Measurements from ENCODE around the gene ACTR3. TPM values are rescaled to one million over a fixed set of nuclear protein-coding genes. Genes with fewer than 3 reads are reported as not detected.

ACTR3 gene
- total RNA-seq, 1 experiment from 2014 or later = 169 TPM

- no peak for TF ChIP-seq ATF2 (CRISPR knock-in tag; IDR thresholded peaks at IDR 0.05; ENCODE audit: borderline replicate concordance, low read depth)
- TF ChIP-seq TCF7 (CRISPR knock-in tag; IDR thresholded peaks at IDR 0.05; ENCODE audit: low read depth) = no peak
- no peak for TF ChIP-seq MXD4 (CRISPR knock-in tag; IDR thresholded peaks at IDR 0.05; ENCODE audit: borderline replicate concordance)
- TF ChIP-seq CBFB (CRISPR knock-in tag; IDR thresholded peaks at IDR 0.05; ENCODE audit: low read depth) = no peak
Measured at GRCh38 chr2:113846429-113846828, 43.5 kb upstream of the ACTR3 start (continued).

DNA sequence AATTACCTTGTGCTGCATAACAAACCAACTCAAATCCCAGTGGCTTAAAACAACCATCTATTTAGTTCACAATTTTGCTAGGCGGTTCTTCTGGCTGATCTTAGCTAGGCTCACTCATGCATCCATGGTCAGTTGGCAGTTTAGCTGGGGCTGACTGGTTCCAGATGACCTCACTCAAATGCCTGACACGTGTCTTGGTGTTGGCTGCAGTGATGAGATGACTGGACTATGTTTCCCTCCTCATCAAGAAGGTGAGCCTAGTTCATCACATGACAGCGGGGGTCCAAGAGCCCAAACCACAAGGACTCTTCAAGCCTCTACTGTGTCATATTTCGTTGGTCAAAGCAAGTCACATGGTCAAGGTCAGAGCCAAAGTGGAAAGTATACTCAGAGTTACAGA is 42.7 kb upstream of the ACTR3 start:
- no peak for ATAC-seq
- POLR2A ChIA-PET = no interaction called here
- CTCF ChIA-PET = no interaction called here
- 0 out of 2 replicates have a peak, but pooled peaks cover 2% of the 10 kb centered on the region for H3K4me1 Mint-ChIP-seq
- TF ChIP-seq ZBTB21 (CRISPR knock-in tag; IDR thresholded peaks at IDR 0.05; ENCODE audit: borderline replicate concordance) = no peak
- TF ChIP-seq JAZF1 (CRISPR knock-in tag; IDR thresholded peaks at IDR 0.05) = no peak
- no peak for TF ChIP-seq TCF7 (CRISPR knock-in tag; IDR thresholded peaks at IDR 0.05; ENCODE audit: low read depth)
- no peak for TF ChIP-seq ZNF532 (CRISPR knock-in tag; IDR thresholded peaks at IDR 0.05; ENCODE audit: borderline replicate concordance)
- TF ChIP-seq, protein P1, sequence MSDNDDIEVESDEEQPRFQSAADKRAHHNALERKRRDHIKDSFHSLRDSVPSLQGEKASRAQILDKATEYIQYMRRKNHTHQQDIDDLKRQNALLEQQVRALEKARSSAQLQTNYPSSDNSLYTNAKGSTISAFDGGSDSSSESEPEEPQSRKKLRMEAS (CRISPR knock-in tag; IDR thresholded peaks at IDR 0.05) = no peak
- TF ChIP-seq E2F4 (CRISPR knock-in tag; IDR thresholded peaks at IDR 0.05; ENCODE audit: borderline replicate concordance, low read depth) = no peak
- TF ChIP-seq, protein P2, sequence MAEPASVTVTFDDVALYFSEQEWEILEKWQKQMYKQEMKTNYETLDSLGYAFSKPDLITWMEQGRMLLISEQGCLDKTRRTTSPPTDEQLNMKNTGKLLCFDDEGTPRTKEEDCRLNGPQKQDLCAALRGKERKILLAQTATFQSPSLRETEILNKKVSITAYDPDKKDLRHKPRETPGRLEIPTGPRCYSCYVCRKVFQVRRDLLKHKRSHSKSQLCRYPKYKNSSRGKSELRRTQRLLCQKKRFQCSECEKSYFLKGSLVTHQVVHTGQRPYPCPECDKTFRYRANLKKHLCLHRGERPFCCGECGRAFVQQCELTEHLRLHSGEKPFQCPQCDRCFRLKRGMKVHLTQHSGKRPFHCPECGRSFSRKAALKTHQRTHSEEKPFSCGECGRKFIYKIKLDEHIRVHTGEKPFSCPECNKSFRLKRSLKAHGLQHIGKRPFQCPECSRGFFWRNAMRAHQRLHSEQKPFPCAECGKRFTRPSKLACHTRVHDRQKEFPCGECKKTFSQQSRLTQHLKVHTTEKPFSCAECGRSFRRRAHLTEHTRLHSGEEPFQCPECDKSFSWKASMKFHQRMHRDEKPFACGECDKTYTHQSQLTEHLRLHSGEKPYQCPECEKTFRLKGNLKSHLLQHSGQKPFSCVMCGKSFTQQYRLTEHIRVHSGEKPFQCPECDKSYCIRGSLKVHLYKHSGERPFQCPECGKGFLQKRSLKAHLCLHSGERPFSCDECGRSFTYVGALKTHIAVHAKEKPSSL (CRISPR knock-in tag; conservative IDR thresholded peaks at IDR 0.05) = no peak
- peaks cover 8% of the 10 kb centered on the region for H3K36me3 Mint-ChIP-seq
- H3K27me3 Mint-ChIP-seq (ENCODE audit: low read depth) = no peaks in the 10 kb centered on the region; the same call in 1 of the 2 replicates
- H3K4me3 Mint-ChIP-seq = no peak overlapping the region
- H3K9me3 Mint-ChIP-seq = peaks cover 35% of the 10 kb centered on the region
- no peak for DNase-seq (ENCODE audit: low spot score)
- no peak overlapping the region for H3K27ac Mint-ChIP-seq

DNA sequence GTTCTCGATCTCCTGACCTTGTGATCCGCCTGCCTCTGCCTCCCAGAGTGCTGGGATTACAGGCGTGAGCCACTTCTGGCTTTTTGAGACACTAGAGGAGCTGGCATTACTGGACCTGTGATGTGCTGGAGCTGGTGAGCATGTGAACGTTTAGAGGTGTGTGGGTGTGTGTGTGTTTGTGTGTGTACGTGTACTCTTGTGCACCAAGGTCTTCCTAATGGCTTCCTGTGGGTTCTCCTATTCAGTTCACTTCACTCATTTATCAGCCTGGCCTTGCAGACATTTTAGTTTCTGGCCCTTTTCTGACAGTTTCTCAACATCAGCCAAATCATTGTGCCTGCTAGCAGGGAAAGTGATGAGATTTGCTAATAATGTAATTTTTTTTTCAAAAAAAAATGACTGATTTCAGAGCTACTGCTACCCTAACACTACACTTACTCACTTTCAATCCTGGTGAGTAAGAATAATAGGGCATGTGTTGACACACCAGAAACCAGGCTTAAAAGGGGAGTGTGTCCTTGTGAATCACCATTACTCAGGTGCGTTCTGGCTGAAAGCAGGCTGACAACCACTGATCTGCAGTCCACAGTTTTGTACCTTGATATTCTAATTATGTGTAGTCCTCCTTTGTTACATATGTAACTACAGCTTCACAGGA is 41.0 kb upstream of the ACTR3 start:
- DNase-seq (ENCODE audit: low spot score) (no peak), ATAC-seq (no peak)
- no peak overlapping the region for H3K4me3 Mint-ChIP-seq
- H3K36me3 Mint-ChIP-seq = peaks cover 8% of the 10 kb centered on the region
- TF ChIP-seq ETV6 (CRISPR knock-in tag; IDR thresholded peaks at IDR 0.05) = no peak
- TF ChIP-seq EMX1 (CRISPR knock-in tag; IDR thresholded peaks at IDR 0.05) = no peak
- TF ChIP-seq, protein P1 (CRISPR knock-in tag; IDR thresholded peaks at IDR 0.05) = no peak
- H3K9me3 Mint-ChIP-seq = peaks cover 35% of the 10 kb centered on the region
- no peaks in the 10 kb centered on the region for H3K4me1 Mint-ChIP-seq
- ChIA-PET CTCF (no interaction called here), POLR2A (no interaction called here)
- peaks cover 7% of the 10 kb centered on the region for H3K27me3 Mint-ChIP-seq (ENCODE audit: low read depth)
- H3K27ac Mint-ChIP-seq = no peak overlapping the region

Measured in WTC11 (cell line).